SK-N-MC (cell line): ENCODE results near the gene ASCC1.

ENCODE experiments used
- EZH2 ChIP-seq: fragments of 200-600 bp; sonication (generic); IDR thresholded peaks from one replicate; pipeline ENCODE4 v1.6.1; 2017; ENCODE audit warnings: antibody characterized with exemption
- POLR2AphosphoS5 ChIP-seq: IDR thresholded peaks from 2 replicates; pipeline ENCODE4 v1.6.1; 2012; ENCODE audit warnings: mild to moderate bottlenecking, low read depth, low read length, borderline replicate concordance

GRCh38 chr10:72083790-72084459 is 132.2 kb downstream of the ASCC1 start:
- TF ChIP-seq POLR2AphosphoS5, result no peak
- no peak for TF ChIP-seq EZH2
